Measurements from ENCODE around the gene MED25.

The MED25 gene

GRCh38 chr19:49832556-49832955, 14.5 kb downstream of the MED25 start:
- H3K36me3 ChIP-seq (ENCODE audit: low read length) = no peaks in the 10 kb centered on the region; the same call in 1 of the 2 replicates
- no peak overlapping the region for H2AFZ ChIP-seq (ENCODE audit: low read depth, low read length, severe bottlenecking)
- no peak overlapping the region for H3K4me2 ChIP-seq (ENCODE audit: low read depth, low read length, poor library complexity, severe bottlenecking)
- no peak overlapping the region for H3K27ac ChIP-seq (ENCODE audit: low read depth, low read length)
- H3K9me2 ChIP-seq (replicated peaks; ENCODE audit: insufficient read depth, low read length) = no peaks in the 10 kb centered on the region
- H4K20me1 ChIP-seq (ENCODE audit: low read depth, low read length) = no peaks in the 10 kb centered on the region
- H3K79me2 ChIP-seq (ENCODE audit: insufficient read depth, low read length) = no peaks in the 10 kb centered on the region
- H3F3A ChIP-seq (ENCODE audit: insufficient read depth) = no peaks in the 10 kb centered on the region
- H3K9me3 ChIP-seq (ENCODE audit: insufficient read depth, low read length) = no peaks in the 10 kb centered on the region
- H3K27me3 ChIP-seq (ENCODE audit: low read length) = no peaks in the 10 kb centered on the region
- no peak overlapping the region for H3K4me3 ChIP-seq (ENCODE audit: insufficient read depth, low read length, poor library complexity, severe bottlenecking)
- TF ChIP-seq EZH2phosphoT487 (conservative IDR thresholded peaks at IDR 0.05; ENCODE audit: low read length) (no peak), CTCF (IDR thresholded peaks at IDR 0.05; ENCODE audit: insufficient read depth, low read length, poor library complexity, severe bottlenecking) (no peak)
- H3K9ac ChIP-seq (ENCODE audit: low read length) = no peak overlapping the region

GRCh38 chr19:49833599-49833998, 15.5 kb downstream of the MED25 start:
- Histone ChIP-seq H3K27me3 (ENCODE audit: low read length) (no peaks in the 10 kb centered on the region), H3K9me2 (replicated peaks; ENCODE audit: insufficient read depth, low read length) (no peaks in the 10 kb centered on the region), H3F3A (ENCODE audit: insufficient read depth) (no peaks in the 10 kb centered on the region), H3K27ac (ENCODE audit: low read depth, low read length) (no peak overlapping the region), H3K9me3 (ENCODE audit: insufficient read depth, low read length) (no peaks in the 10 kb centered on the region), H3K9ac (ENCODE audit: low read length) (no peak overlapping the region), H2AFZ (ENCODE audit: low read depth, low read length, severe bottlenecking) (no peak overlapping the region), H3K36me3 (ENCODE audit: low read length) (peaks cover under 1% of the 10 kb centered on the region; the same call in 1 of the 2 replicates), H3K4me3 (ENCODE audit: insufficient read depth, low read length, poor library complexity, severe bottlenecking) (no peak overlapping the region), H3K4me2 (ENCODE audit: low read depth, low read length, poor library complexity, severe bottlenecking) (no peak overlapping the region), H3K79me2 (ENCODE audit: insufficient read depth, low read length) (no peaks in the 10 kb centered on the region), H4K20me1 (ENCODE audit: low read depth, low read length) (no peaks in the 10 kb centered on the region)
- TF ChIP-seq CTCF (IDR thresholded peaks at IDR 0.05; ENCODE audit: insufficient read depth, low read length, poor library complexity, severe bottlenecking) (no peak), EZH2phosphoT487 (conservative IDR thresholded peaks at IDR 0.05; ENCODE audit: low read length) (no peak)

- H3K27me3 ChIP-seq (ENCODE audit: low read length) = no peaks in the 10 kb centered on the region
- H3F3A ChIP-seq (ENCODE audit: insufficient read depth) = no peaks in the 10 kb centered on the region
- no peak overlapping the region for H3K9ac ChIP-seq (ENCODE audit: low read length)
Measured at GRCh38 chr19:49835562-49835961, 17.5 kb downstream of the MED25 start.

More at GRCh38 chr19:49835562-49835961, 17.5 kb downstream of the MED25 start:
- H3K4me2 ChIP-seq (ENCODE audit: low read depth, low read length, poor library complexity, severe bottlenecking) = no peak overlapping the region
- H4K20me1 ChIP-seq (ENCODE audit: low read depth, low read length) = no peaks in the 10 kb centered on the region
- H3K27ac ChIP-seq (ENCODE audit: low read depth, low read length) = no peak overlapping the region
- no peak overlapping the region for H3K4me3 ChIP-seq (ENCODE audit: insufficient read depth, low read length, poor library complexity, severe bottlenecking)
- H3K36me3 ChIP-seq (ENCODE audit: low read length) = peaks cover 3% of the 10 kb centered on the region; the same call in 1 of the 2 replicates
- no peak overlapping the region for H2AFZ ChIP-seq (ENCODE audit: low read depth, low read length, severe bottlenecking)
- H3K9me3 ChIP-seq (ENCODE audit: insufficient read depth, low read length) = no peaks in the 10 kb centered on the region
- no peaks in the 10 kb centered on the region for H3K79me2 ChIP-seq (ENCODE audit: insufficient read depth, low read length)
- TF ChIP-seq EZH2phosphoT487 (conservative IDR thresholded peaks at IDR 0.05; ENCODE audit: low read length) (no peak), CTCF (IDR thresholded peaks at IDR 0.05; ENCODE audit: insufficient read depth, low read length, poor library complexity, severe bottlenecking) (no peak)
- no peaks in the 10 kb centered on the region for H3K9me2 ChIP-seq (replicated peaks; ENCODE audit: insufficient read depth, low read length)
